H1 (cell line): ENCODE results near the gene CPED1. TPM values are rescaled to one million over a fixed set of nuclear protein-coding genes. Genes with fewer than 3 reads are reported as not detected.

Experiments
- CTCF ChIA-PET: fragments of 300-600 bp; sonication (Branson Sonifier 250); formaldehyde crosslinking; loops from one replicate; lab custom pipeline; 2021; ENCODE audit not compliant: partially characterized antibody; lab: Charles Lee
- POLR2A ChIA-PET: fragments of 300-600 bp; sonication (Branson Sonifier 250); formaldehyde crosslinking; loops from one replicate; lab custom pipeline; 2021; ENCODE audit warnings: inconsistent platforms; ENCODE audit not compliant: partially characterized antibody; lab: Charles Lee
- DNase-seq, 2 experiments: peaks; one replicate each; pipeline versions ENCODE4 v3.0.0 to v3.0.0-alpha.2; 2010 to 2022; ENCODE audit warnings: low spot score in 2 of 2, low read depth in 1 of 2, mixed read lengths in 1 of 2
- FAIRE-seq: peaks from 2 replicates; lab custom pipeline; 2011; peaks lifted over from hg19 to GRCh38; lab: Jason Lieb, UNC
- H2AFZ ChIP-seq: 2 replicates; pipeline ENCODE4 v1.8.1; 2012; ENCODE audit warnings: low read length, inconsistent platforms
- H2AK5ac ChIP-seq: 2 replicates; pipeline ENCODE4 v1.6.1; 2013; ENCODE audit warnings: low read depth, low read length
- H2BK120ac ChIP-seq: replicated peaks from 2 replicates; pipeline ENCODE3; 2013; ENCODE audit warnings: low read depth, low read length, inconsistent platforms
- H2BK12ac ChIP-seq: 2 replicates; pipeline ENCODE4 v1.6.1; 2013; ENCODE audit warnings: low read depth, low read length
- H2BK15ac ChIP-seq: 2 replicates; pipeline ENCODE4 v1.6.1; 2013; ENCODE audit warnings: low read length
- H2BK20ac ChIP-seq: 2 replicates; pipeline ENCODE4 v1.6.1; 2013; ENCODE audit warnings: low read length
- H2BK5ac ChIP-seq: 2 replicates; pipeline ENCODE4 v1.6.1; 2013; ENCODE audit warnings: low read depth, low read length
- H3K14ac ChIP-seq: 2 replicates; pipeline ENCODE4 v1.6.1; 2013; ENCODE audit warnings: inconsistent platforms; ENCODE audit not compliant: insufficient read length
- H3K18ac ChIP-seq: 2 replicates; pipeline ENCODE4 v1.6.1; 2013; ENCODE audit warnings: low read length; ENCODE audit errors: extremely low read depth
- H3K23ac ChIP-seq: 2 replicates; pipeline ENCODE4 v1.6.1; 2013; ENCODE audit warnings: inconsistent platforms; ENCODE audit not compliant: insufficient read length
- H3K23me2 ChIP-seq: 2 replicates; pipeline ENCODE4 v1.6.1; 2013; ENCODE audit warnings: low read depth, low read length
- H3K27ac ChIP-seq: 2 replicates; pipeline ENCODE4 v1.6.1; 2011; ENCODE audit warnings: low read depth, low read length, inconsistent platforms
- H3K27me3 ChIP-seq, 4 experiments: replicated peaks in 1 of 4; 1 replicate in 1 of 4; 2 replicates in 3 of 4; pipeline versions ENCODE4 v1.6.1 to v1.8.1; 2011 to 2013; ENCODE audit warnings: low read length in 3 of 4, mild to moderate bottlenecking in 3 of 4, inconsistent platforms in 2 of 4, mixed read lengths in 2 of 4, moderate library complexity in 1 of 4; ENCODE audit not compliant: control insufficient read depth in 3 of 4, insufficient read depth in 3 of 4; ENCODE audit errors: extremely low read depth in 1 of 4
- H3K36me3 ChIP-seq, 4 experiments: 2 replicates each; pipeline versions ENCODE4 v1.6.1 to v1.8.1; 2011 to 2013; ENCODE audit warnings: mild to moderate bottlenecking in 4 of 4, low read length in 3 of 4, moderate library complexity in 2 of 4, control low read depth in 1 of 4, inconsistent platforms in 1 of 4; ENCODE audit not compliant: insufficient read depth in 4 of 4, control insufficient read depth in 2 of 4
- H3K4ac ChIP-seq: replicated peaks from 2 replicates; pipeline ENCODE3; 2013; ENCODE audit warnings: low read length, low read depth, mixed read lengths, inconsistent platforms; ENCODE audit not compliant: insufficient read length
- H3K4me1 ChIP-seq, 4 experiments: replicated peaks in 1 of 4; 1 replicate in 1 of 4; 2 replicates in 3 of 4; pipeline versions ENCODE4 v1.6.1 to v1.8.1; 2011 to 2013; ENCODE audit warnings: low read length in 3 of 4, inconsistent platforms in 2 of 4, mixed read lengths in 1 of 4; ENCODE audit not compliant: insufficient read depth in 4 of 4, control insufficient read depth in 3 of 4
- H3K4me2 ChIP-seq, 2 experiments: 2 replicates each; pipeline versions ENCODE4 v1.6.1 to v1.8.1; 2011 to 2013; ENCODE audit warnings: low read depth in 2 of 2, low read length in 2 of 2, control low read depth in 1 of 2, inconsistent platforms in 1 of 2, mild to moderate bottlenecking in 1 of 2; ENCODE audit not compliant: insufficient read depth in 1 of 2
- H3K4me3 ChIP-seq, 4 experiments: fragments of 200-600, 300-600 bp in 1 of 4; sonication (generic), shearing (Covaris generic), sonication (Bioruptor Twin) in 1 of 4; 2 replicates each; pipeline versions ENCODE4 v1.5.1 to v1.8.1; 2011 to 2016; ENCODE audit warnings: low read length in 4 of 4, low read depth in 3 of 4, control low read depth in 2 of 4, inconsistent platforms in 2 of 4, mild to moderate bottlenecking in 2 of 4, mixed read lengths in 1 of 4, moderate library complexity in 1 of 4; ENCODE audit not compliant: insufficient read depth in 2 of 4; ENCODE audit errors: extremely low read depth in 1 of 4
- H3K56ac ChIP-seq: replicated peaks from 2 replicates; pipeline ENCODE3; 2013; ENCODE audit warnings: low read depth, mild to moderate bottlenecking, mixed read lengths, low read length, inconsistent platforms; ENCODE audit not compliant: insufficient read length
- H3K79me1 ChIP-seq: 2 replicates; pipeline ENCODE4 v1.6.1; 2013; ENCODE audit warnings: low read depth, low read length, control low read depth
- H3K79me2 ChIP-seq, 2 experiments: 2 replicates each; pipeline versions ENCODE4 v1.6.1 to v1.8.1; 2012 to 2013; ENCODE audit warnings: low read length in 2 of 2, mild to moderate bottlenecking in 2 of 2, inconsistent platforms in 1 of 2; ENCODE audit not compliant: insufficient read depth in 2 of 2, control insufficient read depth in 1 of 2
- H3K9ac ChIP-seq, 4 experiments: replicated peaks in 1 of 4; 1 replicate in 1 of 4; 2 replicates in 3 of 4; pipeline versions ENCODE4 v1.6.1 to v1.8.1; 2011 to 2013; ENCODE audit warnings: low read depth in 3 of 4, low read length in 3 of 4, control low read depth in 2 of 4, mild to moderate bottlenecking in 2 of 4, moderate library complexity in 2 of 4, inconsistent platforms in 1 of 4; ENCODE audit errors: extremely low read depth in 1 of 4
- H3K9me3 ChIP-seq, 2 experiments: 2 replicates each; pipeline versions ENCODE4 v1.6.1 to v1.8.1; 2012 to 2013; ENCODE audit warnings: mild to moderate bottlenecking in 2 of 2, moderate library complexity in 2 of 2, control low read depth in 1 of 2, inconsistent platforms in 1 of 2, low read depth in 1 of 2, low read length in 1 of 2, mixed read lengths in 1 of 2; ENCODE audit not compliant: insufficient read depth in 2 of 2
- H4K20me1 ChIP-seq, 2 experiments: replicated peaks in 1 of 2; 2 replicates each; pipeline versions ENCODE3 to v1.8.1; 2011 to 2013; ENCODE audit warnings: inconsistent platforms in 2 of 2, low read length in 2 of 2, mild to moderate bottlenecking in 1 of 2; ENCODE audit not compliant: insufficient read depth in 2 of 2, control insufficient read depth in 1 of 2
- H4K5ac ChIP-seq: 2 replicates; pipeline ENCODE4 v1.6.1; 2013; ENCODE audit warnings: low read length, low read depth, mixed read lengths, inconsistent platforms; ENCODE audit not compliant: insufficient read length
- H4K8ac ChIP-seq: 2 replicates; pipeline ENCODE4 v1.8.0; 2013; ENCODE audit warnings: mild to moderate bottlenecking, moderate library complexity, low read length, inconsistent platforms; ENCODE audit not compliant: insufficient read depth; ENCODE audit errors: extremely low read depth
- H4K91ac ChIP-seq: replicated peaks from 2 replicates; pipeline ENCODE3; 2013; ENCODE audit warnings: low read length, mixed read lengths, inconsistent platforms; ENCODE audit not compliant: insufficient read length
- ATF2 ChIP-seq: IDR thresholded peaks from 2 replicates; pipeline ENCODE4 v1.6.1; 2012; ENCODE audit warnings: low read length, inconsistent platforms
- CHD1 ChIP-seq: IDR thresholded peaks from 2 replicates; pipeline ENCODE4 v1.6.1; 2012; ENCODE audit warnings: low read depth, low read length, improper control_type of control experiment
- CTCF ChIP-seq, 3 experiments: IDR thresholded peaks; 1 replicate in 2 of 3; 2 replicates in 1 of 3; pipeline versions ENCODE4 v1.5.1 to v1.6.1; 2011; ENCODE audit warnings: low read length in 3 of 3, mild to moderate bottlenecking in 3 of 3, inconsistent platforms in 2 of 3, low read depth in 1 of 3, moderate library complexity in 1 of 3; ENCODE audit not compliant: insufficient read depth in 1 of 3; ENCODE audit errors: control extremely low read depth in 1 of 3
- EGR1 ChIP-seq: IDR thresholded peaks from 2 replicates; pipeline ENCODE4 v1.6.1; 2011; ENCODE audit warnings: low read depth, low read length, borderline replicate concordance
- JUN ChIP-seq: IDR thresholded peaks from 2 replicates; pipeline ENCODE4 v1.6.1; 2011; ENCODE audit warnings: low read depth, mild to moderate bottlenecking, improper control_type of control experiment, low read length
- NANOG ChIP-seq: IDR thresholded peaks from 2 replicates; pipeline ENCODE4 v1.6.1; 2011; ENCODE audit warnings: low read length, low read depth, mild to moderate bottlenecking, inconsistent platforms; ENCODE audit not compliant: insufficient read depth, poor library complexity, severe bottlenecking
- POLR2AphosphoS5 ChIP-seq: IDR thresholded peaks from 2 replicates; pipeline ENCODE4 v1.6.1; 2011; ENCODE audit warnings: low read depth, low read length
- RBBP5 ChIP-seq: IDR thresholded peaks from 2 replicates; pipeline ENCODE4 v1.7.1; 2012; ENCODE audit warnings: low read depth, mild to moderate bottlenecking, inconsistent platforms, low read length, moderate library complexity, borderline replicate concordance
- SP2 ChIP-seq: IDR thresholded peaks from 2 replicates; pipeline ENCODE4 v1.6.1; 2012; ENCODE audit warnings: mild to moderate bottlenecking, low read length, inconsistent platforms
- TAF7 ChIP-seq: optimal IDR thresholded peaks from 2 replicates; pipeline ENCODE3; 2011; ENCODE audit warnings: low read depth, mild to moderate bottlenecking, inconsistent platforms, low read length, moderate library complexity, borderline replicate concordance
- YY1 ChIP-seq: IDR thresholded peaks from 2 replicates; pipeline ENCODE4 v1.6.1; 2011; ENCODE audit warnings: low read depth, mild to moderate bottlenecking, low read length
- WGBS, 2 experiments: shearing (Covaris generic) in 1 of 2; methylation state at CpG; one replicate each; pipeline versions ENCODE4 v1.1.6 to v1.1.7; 2013 to 2015; ENCODE audit warnings: low lambda C conversion rate in 2 of 2, mixed read lengths in 2 of 2, inconsistent platforms in 1 of 2, low coverage in 1 of 2, missing lambda C conversion rate in 1 of 2; ENCODE audit not compliant: insufficient replicate concordance in 2 of 2, insufficient coverage in 1 of 2, insufficient read length in 1 of 2; ENCODE audit errors: extremely low coverage in 1 of 2, missing lambda C conversion rate in 1 of 2; 5-methylcytosine and 5-hydroxymethylcytosine counted together
- polyA plus RNA-seq, 7 experiments: library from polyadenylated mRNA; depleted of rRNA in 3 of 7; stranded (reverse) in 5 of 7; unstranded in 2 of 7; fragments of >200 nt in 5 of 7; fragments of 200-250 nt in 2 of 7; gene quantifications; 1 replicate in 5 of 7; 2 replicates in 1 of 7; 4 replicates in 1 of 7; pipeline versions ENCODE4 v1.2.1 to v1.2.3, GENCODE V29; 2011 to 2013; ENCODE audit warnings: missing spikeins in 2 of 7, mixed read lengths in 2 of 7
- total RNA-seq: library from RNA; stranded (reverse); fragmentation: NEBNext Ultra II Directional; extraction: Animal tissue kit (Norgen Biotek cat#: 25700); gene quantifications from 2 replicates; pipeline ENCODE4 v1.2.1, GENCODE V29; 2021

Gene CPED1
- total and polyA plus RNA-seq, 2 of the 8 experiments (the other 6 are each of a cell fraction or from before 2014, with no cell fraction given) = 0.08 to 0.39 TPM

- FAIRE-seq (no peak), DNase-seq (no peak)
- Histone ChIP-seq H2BK20ac (no peak overlapping the region), H2AK5ac (no peak overlapping the region), H2BK120ac (no peak overlapping the region), H3K36me3 (no peaks in the 10 kb centered on the region), H3K56ac (no peak overlapping the region), H4K5ac (no peak overlapping the region), H4K8ac (no peak overlapping the region), H4K91ac (no peak overlapping the region), H3K4ac (no peak overlapping the region), H3K4me1 (no peaks in the 10 kb centered on the region), H2BK5ac (no peak overlapping the region), H3K27ac (no peak overlapping the region), H3K79me1 (no peaks in the 10 kb centered on the region), H3K23ac (no peak overlapping the region), H3K4me3 (no peak overlapping the region), H4K20me1 (no peaks in the 10 kb centered on the region), H3K79me2 (no peaks in the 10 kb centered on the region), H3K14ac (no peak overlapping the region), H3K9ac (no peak overlapping the region), H3K4me2 (no peak overlapping the region), H3K18ac (no peak overlapping the region), H2BK12ac (no peak overlapping the region), H3K9me3 (no peaks in the 10 kb centered on the region), H2BK15ac (no peak overlapping the region), H3K27me3 (no peaks in the 10 kb centered on the region), H3K23me2 (no peaks in the 10 kb centered on the region), H2AFZ (no peak overlapping the region)
- POLR2A ChIA-PET = no interaction called here
- 86% methylated on average over 1 of the region's 1 CpG; no CpG with 5 or more reads in 1 of the 2 experiments for WGBS, 2 experiments
- CTCF ChIA-PET = no interaction called here
- TF ChIP-seq POLR2AphosphoS5 (no peak), RBBP5 (no peak), ATF2 (no peak), CHD1 (no peak), NANOG (no peak), TAF7 (no peak), SP2 (no peak), CTCF (IDR thresholded peaks at IDR 0.05; ENCODE audit: control extremely low read depth in 1 of 3, insufficient read depth in 1 of 3, low read depth in 1 of 3, low read length in 3 of 3) (no peak), YY1 (no peak), EGR1 (no peak), JUN (no peak)
Measured at GRCh38 chr7:121116396-121116795, 127.9 kb downstream of the CPED1 start.
